GM19328 (cell line): Measurements from ENCODE around the gene ZNF106.

Source experiments
- ATAC-seq: cut with Tn5 transposase; IDR thresholded peaks from one replicate; pipeline ENCODE4 v1.9.1; 2021; ENCODE audit warnings: mild to moderate bottlenecking, moderate library complexity; ENCODE audit not compliant: unreplicated experiment

Gene ZNF106

DNA sequence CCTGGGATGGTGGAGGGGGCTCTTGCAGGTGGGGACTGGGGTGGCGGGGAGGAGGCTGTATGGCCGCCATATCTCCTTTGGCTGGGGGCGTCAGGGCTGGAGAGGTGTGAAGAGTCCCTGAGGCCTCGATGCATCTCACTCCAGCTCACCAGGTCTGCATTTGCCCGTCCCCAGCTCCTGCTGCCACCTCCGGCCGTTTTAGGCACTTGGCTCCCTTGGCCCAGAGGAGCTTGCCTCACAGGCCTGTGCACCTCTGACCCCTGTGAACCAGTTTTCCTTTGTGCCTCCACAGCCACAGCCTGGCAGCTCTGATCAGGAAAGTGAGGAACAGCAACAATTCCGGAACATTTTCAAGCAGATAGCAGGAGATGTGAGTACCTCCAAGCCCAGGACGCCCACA lies 81.9 kb downstream of the ZNF106 start:
- no peak for ATAC-seq

- ATAC-seq, result no peak
Measured at GRCh38 chr15:42408178-42408577, 82.8 kb downstream of the ZNF106 start.

GRCh38 chr15:42405863-42406482 lies 85.0 kb downstream of the ZNF106 start:
- ATAC-seq, result no peak

GRCh38 chr15:42404461-42405235 lies 86.3 kb downstream of the ZNF106 start:
- ATAC-seq, result no peak

DNA sequence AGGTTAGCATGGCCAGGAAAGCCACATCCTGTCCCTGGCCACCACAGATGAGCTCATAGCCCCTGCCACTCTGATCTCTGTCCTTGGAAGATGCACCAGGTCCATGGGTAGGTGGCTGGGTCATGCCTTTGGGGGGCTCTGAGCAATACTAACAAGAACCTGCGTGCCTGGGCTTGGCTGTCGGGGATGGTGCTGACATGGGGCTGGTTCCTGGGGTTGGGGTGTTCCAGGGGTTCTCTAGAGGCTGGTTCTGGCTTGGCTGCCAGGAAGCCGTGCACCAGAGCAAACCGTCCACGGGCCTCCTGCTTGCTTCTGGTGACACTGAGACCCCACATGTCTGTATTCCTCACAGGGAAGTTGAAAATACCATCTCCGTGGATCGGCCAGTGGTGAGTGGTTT lies 87.6 kb downstream of the ZNF106 start:
- no peak for ATAC-seq

- ATAC-seq, result no peak
Measured at GRCh38 chr15:42402455-42403205, 88.3 kb downstream of the ZNF106 start.

DNA sequence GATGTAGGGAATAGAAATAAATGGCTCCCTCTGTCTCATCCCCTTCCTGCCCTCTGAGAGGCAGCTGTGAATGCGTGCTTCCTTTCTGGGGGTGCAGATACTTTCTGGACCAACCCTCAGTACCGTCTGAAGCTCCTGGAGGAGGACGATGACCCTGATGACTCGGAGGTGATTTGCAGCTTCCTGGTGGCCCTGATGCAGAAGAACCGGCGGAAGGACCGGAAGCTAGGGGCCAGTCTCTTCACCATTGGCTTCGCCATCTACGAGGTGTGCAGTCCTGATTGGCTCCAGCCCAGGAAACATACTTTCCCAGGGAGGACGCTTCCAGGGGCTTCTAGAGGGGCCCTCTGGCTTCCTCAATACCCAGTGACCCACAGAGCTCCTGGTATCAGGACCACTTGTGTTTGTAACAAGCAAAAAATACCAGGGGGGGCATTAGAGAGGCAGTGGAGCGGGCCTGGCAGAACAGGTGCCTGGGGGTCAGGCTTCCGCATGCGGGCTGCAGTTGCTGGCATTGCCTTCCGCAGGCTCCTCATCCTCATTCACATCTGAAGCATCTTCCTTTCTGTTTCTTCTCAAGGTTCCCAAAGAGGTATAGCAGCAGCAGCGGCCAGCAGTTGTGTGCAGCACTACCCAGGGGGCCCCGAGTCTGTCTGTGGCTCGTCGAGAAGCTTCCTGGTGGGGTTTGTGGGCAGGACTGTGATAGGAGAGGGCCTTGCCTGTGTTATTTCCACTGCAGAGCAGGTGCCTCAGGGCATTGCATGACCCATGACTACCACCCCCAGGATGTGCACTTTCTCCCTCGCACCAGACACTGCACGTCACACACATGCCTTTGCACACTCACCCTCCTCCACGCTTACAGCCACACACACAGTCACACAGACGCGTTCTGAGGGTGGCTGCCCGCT lies 89.1 kb downstream of the ZNF106 start:
- ATAC-seq, result no peak

GRCh38 chr15:42395838-42396237 lies 95.1 kb downstream of the ZNF106 start:
- no peak for ATAC-seq

GRCh38 chr15:42394106-42394505 lies 96.8 kb downstream of the ZNF106 start:
- no peak for ATAC-seq

DNA sequence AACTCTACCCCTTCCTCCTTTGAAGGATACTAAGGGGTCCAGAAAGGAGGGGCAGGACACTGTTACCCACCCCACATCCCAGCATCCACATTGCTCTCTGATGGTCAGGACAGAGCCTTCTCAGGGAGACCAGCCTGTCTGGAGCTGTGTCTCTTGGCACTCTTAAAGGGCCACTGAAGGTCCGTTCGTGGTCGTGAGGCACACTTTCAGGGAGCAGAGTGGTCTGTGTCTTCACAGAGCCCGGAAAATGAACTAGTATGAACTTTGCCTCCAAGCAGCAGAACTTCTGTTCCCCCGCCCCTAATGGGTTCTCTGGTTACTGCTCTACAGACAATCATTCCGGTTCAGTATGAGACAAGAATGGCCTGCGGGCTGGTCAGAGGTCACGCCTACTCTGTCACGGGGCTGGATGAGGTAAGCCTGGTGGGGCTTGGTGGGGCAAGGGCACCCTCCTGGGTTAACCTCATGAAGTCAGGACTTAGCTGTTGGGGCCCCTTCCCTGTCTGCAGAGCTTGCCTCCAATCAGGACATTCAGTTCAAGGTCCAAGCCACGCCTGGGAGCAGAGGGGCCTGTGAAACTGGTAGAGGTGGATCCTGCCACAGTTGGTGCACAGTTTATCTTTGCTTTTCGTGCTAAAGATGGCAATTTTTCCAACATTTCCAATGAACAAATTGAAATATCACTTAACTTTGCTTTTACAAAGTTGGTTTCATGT lies 98.5 kb downstream of the ZNF106 start:
- no peak for ATAC-seq

- no peak for ATAC-seq
Measured at GRCh38 chr15:42387603-42388002, 103.3 kb downstream of the ZNF106 start.

GRCh38 chr15:42385980-42386700 lies 104.8 kb downstream of the ZNF106 start:
- ATAC-seq, result no peak

DNA sequence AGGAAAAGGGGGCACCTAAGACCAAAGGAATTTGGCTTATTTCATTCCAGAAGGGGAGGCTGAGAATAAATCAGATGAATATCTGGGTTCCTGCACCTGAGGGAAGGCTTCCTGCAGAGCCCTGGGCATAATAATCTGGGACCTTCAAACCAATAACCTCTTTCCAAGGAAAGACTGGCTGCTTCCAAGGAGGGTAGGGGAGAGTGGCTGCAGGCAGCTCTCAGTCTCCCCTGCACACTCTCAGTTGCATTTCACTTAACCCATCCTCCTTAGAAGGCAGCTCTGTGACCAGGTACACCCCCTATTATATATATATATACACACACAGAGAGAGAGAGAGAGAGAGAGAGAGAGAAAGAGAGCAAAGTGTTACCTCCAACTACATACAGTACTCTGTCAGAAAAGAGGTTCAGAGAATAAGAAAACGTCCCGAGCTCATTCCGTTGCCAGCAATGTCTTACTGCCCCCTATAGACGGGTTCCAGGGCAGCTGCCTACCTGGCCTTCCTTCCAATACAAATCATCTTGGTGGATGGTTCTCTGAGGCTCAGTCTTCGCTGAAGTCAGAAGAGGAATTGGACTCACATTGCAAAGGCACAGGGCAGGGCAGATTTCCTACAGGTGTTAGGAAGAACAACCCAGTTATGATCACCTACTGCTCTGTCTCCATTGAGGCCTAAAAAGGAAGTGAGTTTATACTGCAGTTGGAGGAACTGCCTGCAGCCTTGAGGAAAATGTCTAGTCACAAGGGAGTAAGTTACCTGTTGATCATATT lies 105.5 kb downstream of the ZNF106 start:
- ATAC-seq, result no peak

DNA sequence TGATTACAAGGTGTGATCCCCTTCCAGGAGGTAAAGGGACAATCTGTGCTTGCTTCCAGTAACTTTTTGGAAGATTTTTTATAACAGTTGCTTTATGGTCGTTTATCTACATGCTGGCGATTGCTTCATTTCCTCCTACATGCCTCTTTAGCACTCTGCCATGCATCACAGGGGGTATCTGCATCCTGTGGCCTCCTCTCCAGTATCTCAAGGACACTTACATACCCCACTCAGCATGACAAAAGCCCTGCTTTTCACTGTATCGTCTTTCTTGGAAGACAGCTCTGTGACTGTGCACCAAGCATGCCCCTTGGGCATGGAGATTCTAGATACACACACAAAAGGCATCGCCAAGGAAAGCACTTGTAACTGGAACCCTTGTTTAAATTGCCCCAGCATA lies 106.3 kb downstream of the ZNF106 start:
- no peak for ATAC-seq

DNA sequence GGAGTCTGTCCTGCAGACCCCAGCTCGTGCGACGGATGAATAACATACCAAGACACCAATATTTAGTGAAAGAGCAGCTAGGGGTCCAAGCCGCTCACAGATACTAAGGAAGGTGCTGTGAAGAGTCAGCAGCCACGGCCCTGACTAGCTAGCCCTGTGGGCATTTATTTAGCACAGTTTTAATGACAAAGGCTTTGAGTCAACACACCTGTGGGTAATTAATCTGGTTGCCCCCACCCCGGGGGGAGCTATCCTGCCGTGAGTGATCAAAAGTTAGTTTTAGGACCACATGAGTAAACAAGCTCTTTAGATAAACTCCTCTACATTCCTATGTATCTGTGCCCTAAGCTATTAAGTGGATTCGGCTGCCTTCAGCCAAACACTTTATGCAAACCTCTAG lies 112.9 kb downstream of the ZNF106 start:
- ATAC-seq, result no peak

- ATAC-seq, result no peak
Measured at GRCh38 chr15:42375941-42376340, 115.0 kb downstream of the ZNF106 start.

- no peak for ATAC-seq
Measured at GRCh38 chr15:42375252-42375651, 115.7 kb downstream of the ZNF106 start.

DNA sequence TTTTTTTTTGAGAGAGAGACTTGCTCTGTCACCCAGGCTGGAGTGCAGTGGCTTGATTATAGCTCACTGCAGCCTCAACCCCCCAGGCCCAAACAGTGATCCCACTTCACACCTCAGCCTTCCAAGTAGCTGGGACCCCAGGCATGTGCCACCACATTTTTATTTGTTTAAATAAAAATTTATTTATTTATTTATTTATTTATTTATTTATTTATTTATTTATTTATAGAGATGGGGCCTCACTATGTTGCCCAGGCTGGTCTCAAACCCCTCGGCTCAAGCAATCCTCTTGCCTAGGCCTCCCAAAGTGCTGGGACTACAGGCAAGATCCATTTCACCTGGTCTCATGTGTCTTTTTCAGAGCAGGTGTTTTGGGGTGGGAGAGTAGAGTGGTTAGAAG lies 116.1 kb downstream of the ZNF106 start:
- no peak for ATAC-seq

GRCh38 chr15:42373936-42374335 lies 117.0 kb downstream of the ZNF106 start:
- ATAC-seq, result no peak
